Activated T-cell treated with anti-CD3 and anti-CD28 coated beads, Interleukin-2, amount 50 U/mL, for 1 hour (primary cell): ENCODE measurements around the gene TTC23.

Experiments used
- DNase-seq: peaks from one replicate; pipeline ENCODE4 v3.0.0-alpha.2; 2020

The TTC23 gene

DNA sequence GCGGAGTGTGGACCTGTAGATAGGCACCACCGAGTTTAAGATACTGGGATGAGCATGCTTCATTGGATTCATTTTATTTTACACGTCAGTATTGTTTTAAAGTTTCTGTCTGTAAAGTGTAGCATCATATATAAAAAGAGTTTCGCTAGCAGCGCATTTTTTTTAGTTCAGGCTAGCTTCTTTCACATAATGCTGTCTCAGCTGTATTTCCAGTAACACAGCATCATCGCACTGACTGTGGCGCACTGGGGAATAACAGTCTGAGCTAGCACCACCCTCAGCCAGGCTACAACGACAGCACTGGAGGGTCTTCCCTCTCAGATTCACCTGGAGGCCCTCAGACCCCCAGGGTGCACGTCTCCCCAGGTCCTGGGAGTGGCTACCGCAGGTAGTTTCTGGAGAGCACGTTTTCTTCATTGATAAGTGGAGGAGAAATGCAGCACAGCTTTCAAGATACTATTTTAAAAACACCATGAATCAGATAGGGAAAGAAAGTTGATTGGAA lies 115.0 kb downstream of the TTC23 start:
- no peak for DNase-seq

- DNase-seq, result no peak
Observed at GRCh38 chr15:99132634-99133287, 116.6 kb downstream of the TTC23 start.

- DNase-seq, result no peak
Observed at GRCh38 chr15:99132122-99132521, 117.3 kb downstream of the TTC23 start.

- DNase-seq, result no peak
Observed at GRCh38 chr15:99131441-99132023, 117.8 kb downstream of the TTC23 start.

DNA sequence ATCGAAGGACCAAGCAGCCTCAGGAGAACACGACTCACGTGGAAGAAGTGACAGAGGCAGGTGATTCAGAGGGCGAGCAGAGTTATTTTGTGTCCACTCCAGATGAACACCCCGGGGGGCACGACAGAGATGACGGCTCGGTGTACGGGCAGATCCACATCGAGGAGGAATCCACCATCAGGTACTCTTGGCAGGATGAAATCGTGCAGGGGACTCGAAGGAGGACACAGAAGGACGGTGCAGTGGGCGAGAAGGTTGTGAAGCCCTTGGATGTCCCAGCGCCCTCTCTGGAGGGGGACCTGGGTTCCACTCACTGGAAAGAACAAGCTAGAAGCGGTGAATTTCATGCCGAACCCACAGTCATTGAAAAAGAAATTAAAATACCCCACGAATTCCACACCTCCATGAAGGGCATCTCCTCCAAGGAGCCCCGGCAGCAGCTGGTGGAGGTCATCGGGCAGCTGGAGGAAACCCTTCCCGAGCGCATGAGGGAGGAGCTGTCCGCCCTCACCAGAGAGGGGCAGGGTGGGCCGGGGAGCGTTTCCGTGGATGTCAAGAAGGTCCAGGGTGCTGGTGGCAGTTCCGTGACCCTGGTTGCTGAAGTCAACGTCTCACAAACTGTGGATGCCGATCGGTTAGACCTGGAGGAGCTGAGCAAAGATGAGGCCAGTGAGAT lies 118.5 kb downstream of the TTC23 start:
- DNase-seq, result no peak

DNA sequence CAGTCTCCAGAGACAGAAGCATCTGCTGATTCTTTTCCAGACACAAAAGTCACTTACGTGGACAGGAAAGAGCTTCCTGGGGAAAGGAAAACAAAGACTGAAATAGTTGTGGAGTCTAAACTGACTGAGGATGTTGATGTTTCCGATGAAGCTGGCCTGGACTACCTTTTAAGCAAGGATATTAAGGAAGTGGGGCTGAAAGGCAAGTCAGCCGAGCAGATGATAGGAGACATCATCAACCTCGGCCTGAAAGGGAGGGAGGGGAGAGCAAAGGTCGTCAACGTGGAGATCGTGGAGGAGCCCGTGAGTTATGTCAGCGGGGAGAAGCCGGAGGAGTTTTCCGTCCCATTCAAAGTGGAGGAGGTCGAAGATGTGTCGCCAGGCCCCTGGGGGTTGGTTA lies 119.1 kb downstream of the TTC23 start:
- DNase-seq, result no peak

- DNase-seq, result no peak
Observed at GRCh38 chr15:99129644-99130043, 119.7 kb downstream of the TTC23 start.

GRCh38 chr15:99128411-99128810 lies 121.0 kb downstream of the TTC23 start:
- DNase-seq, result no peak

DNA sequence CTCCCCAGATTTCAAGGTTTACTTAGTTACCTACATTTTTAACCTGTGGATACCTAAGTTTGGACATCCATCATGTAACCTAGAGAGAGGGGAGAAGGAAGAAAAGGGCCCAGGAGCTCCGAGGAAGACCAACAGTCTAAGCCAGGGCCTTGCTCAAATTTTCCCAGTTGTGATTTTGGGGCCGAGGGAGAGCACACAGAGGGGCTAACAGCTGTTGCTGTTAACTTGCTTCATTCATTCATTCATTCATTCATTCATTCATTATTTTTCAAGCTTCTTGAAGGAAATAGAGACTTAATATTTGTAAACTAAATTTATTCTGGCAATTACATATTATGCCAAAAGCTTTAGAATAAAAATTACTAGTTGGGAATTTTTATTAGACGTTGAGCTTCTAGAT lies 121.6 kb downstream of the TTC23 start:
- no peak for DNase-seq

DNA sequence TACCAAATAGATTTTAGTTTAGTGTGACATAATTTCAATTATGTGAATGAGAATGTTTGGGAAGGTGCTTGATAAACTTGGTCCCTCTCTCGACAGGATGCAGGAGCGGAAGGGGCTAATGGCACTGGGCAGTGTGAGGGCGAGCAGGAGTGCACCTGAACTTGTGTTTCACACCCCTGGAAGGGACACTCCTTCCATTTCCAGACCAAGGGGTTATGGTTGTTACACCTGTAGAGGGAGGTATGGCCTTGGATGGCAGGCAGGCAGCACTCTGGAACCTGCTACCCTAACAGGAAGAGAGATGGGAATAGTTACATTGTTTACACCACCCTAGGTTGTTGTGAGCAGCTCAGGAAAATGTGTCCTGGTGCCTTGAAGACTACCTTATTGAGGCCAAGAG lies 122.5 kb downstream of the TTC23 start:
- no peak for DNase-seq

- DNase-seq, result no peak
Observed at GRCh38 chr15:99126131-99126588, 123.2 kb downstream of the TTC23 start.

GRCh38 chr15:99125061-99125891 lies 124.1 kb downstream of the TTC23 start:
- DNase-seq, result no peak

GRCh38 chr15:99124641-99125040 lies 124.7 kb downstream of the TTC23 start:
- no peak for DNase-seq

- DNase-seq, result no peak
Observed at GRCh38 chr15:99123713-99124451, 125.5 kb downstream of the TTC23 start.

DNA sequence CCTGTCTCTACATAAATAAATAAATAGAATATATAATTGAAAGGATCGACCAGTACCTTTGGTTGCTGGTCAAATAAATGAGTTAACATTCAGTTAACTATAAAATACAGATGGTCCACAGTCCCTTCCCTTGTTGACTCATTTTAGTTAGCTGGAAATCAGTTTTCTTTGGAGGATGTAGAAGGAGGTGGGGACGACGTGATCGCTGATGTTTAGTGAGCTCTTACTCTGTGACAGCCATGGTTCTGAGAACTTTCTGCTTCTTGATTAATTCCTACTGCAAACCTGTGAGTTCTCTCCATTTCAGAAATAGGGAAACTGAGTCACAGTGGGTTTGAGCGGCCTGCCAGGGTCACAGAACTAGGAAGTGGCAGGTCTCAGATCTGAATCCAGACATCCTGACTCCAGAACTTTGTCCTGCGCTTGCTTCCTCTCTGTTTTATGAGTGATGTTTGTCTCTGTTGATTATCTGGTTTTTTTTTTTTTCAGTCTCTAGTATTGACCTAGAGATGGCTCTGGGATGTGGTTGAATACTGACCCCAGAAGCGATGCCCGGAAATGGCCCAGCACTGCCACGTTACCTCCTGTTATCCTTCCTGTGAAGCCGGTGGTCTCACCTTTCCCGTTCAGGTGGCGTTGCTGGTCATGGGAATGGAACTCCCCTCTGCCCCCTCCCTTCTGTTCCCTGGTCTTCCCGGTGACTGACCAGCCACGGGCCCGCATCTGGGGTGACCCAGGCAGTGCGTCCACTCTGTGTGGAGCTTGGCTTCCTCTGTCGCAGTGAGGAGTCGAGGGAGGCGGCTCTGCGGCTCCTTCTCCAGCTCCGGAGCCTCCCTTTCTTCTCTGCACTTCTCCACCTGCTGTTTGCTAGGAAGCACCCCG lies 126.3 kb downstream of the TTC23 start:
- no peak for DNase-seq

DNA sequence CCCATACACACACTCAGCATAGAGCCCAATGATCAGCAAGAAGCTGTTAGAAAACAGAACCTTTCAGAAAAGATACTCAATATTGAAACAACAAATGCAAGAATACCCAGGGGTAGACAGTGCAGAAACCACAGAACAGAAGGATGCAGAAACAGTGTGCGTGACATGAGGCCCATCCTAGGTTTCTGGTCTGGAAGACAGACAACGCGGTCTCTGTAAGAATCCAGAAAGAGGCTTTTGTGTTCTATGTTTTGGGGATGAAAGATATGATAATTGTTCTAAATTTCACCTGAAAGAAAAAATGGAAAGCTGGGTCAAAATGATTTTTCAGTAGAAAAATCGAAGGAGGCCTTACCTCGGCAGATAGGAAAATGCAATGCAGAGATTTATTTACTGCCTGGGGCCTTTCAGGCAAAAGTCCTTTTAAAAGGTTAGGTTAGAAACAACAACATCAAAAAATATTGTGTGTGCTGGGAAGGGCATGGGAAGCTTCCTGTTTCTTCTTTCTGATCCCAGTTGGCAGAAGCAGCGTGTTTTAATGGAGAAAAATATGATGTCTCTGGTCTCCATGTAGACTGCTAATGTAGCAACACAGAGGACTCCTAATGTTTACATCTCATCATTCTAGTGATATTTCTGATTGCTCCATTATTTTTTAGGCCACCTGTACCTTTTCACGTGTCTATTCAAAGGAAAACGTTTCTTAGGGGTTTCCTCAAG lies 127.5 kb downstream of the TTC23 start:
- DNase-seq, result no peak

DNA sequence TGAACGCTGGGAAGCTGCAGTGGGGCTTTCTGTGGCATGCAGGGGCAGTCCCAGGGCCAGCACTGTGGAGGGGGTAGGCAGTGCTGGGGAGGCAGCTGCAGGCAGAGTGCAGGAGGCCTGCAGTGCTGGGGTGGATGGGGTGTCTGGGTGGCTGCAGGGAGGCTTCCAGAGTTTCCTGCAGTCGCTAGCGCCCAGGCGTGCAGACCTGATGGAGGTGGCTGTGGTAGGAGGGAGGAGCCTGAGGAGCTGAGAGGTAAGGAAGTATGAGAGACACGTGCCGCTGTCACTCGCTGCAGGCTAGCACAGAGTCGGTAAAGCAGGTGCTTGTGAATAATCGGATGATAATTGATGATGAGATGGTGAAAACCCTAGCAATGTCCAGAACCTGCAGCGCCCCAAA lies 128.2 kb downstream of the TTC23 start:
- no peak for DNase-seq

- DNase-seq, result no peak
Observed at GRCh38 chr15:99120050-99120777, 129.2 kb downstream of the TTC23 start.

DNA sequence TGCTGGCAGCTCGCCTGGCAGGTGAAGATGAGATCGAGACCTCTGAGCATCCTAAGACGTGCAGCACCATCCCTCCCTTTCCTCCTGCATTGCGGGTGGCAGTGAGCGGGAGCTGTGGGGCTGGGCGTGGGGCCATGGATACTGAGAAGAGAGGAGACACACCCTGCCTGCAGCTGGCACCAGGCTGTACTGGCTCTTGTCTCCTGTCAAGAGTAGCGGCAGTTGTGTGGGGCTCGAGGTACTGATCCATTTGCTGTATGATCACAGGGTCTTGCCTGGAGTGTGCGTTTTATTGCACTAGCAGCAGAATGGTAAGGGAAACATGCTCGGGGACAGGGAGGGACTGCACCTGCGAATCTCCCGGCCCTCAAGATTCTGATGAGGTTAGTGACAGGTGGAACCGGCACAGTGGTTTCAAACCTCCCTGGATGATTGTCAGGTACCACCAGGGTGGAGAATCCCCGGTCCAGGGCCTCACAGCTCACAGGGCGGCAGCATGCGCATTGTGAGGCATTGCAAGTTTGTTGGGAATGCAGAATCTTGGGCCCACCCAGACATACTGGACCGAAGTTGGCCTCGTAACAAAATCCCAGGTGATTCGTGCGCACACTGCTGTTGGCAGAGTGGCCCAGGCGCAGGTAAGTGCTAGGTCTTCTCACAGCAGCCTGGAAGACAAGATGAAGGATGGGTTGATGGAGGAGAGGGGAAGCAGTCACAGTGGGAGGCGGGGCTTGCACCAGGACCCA lies 130.4 kb downstream of the TTC23 start:
- DNase-seq, result no peak
